HG02981 (cell line): ENCODE measurements around the gene BSPH1.
"Not testable (repeated sequence)": the region's sequence is repeated elsewhere in the genome, so short reads cannot be mapped to it uniquely, and the experiment has no call there.

Experiments used
- ATAC-seq: cut with Tn5 transposase; IDR thresholded peaks from one replicate; pipeline ENCODE4 v1.9.1; 2021; ENCODE audit warnings: mild to moderate bottlenecking, moderate library complexity; ENCODE audit not compliant: unreplicated experiment

BSPH1 gene

GRCh38 chr19:47992070-47992469, at the start of gene BSPH1:
Gene BSPH1, minus strand, starts transcription at chr19:47992170. Its CDS starts 89 bp downstream, at chr19:47992081.
- ATAC-seq = no peak

GRCh38 chr19:48036765-48037164, 44.8 kb upstream of the BSPH1 start:
- no peak for ATAC-seq

- no peak for ATAC-seq
Observed at GRCh38 chr19:48033604-48034003, 41.6 kb upstream of the BSPH1 start.

- no peak for ATAC-seq
Observed at GRCh38 chr19:48030073-48030472, 38.1 kb upstream of the BSPH1 start.

GRCh38 chr19:48029431-48029830, 37.5 kb upstream of the BSPH1 start:
- no peak for ATAC-seq

GRCh38 chr19:48025480-48025879, 33.5 kb upstream of the BSPH1 start:
- ATAC-seq = no peak

- ATAC-seq = no peak
Observed at GRCh38 chr19:48023518-48023917, 31.5 kb upstream of the BSPH1 start.

GRCh38 chr19:48023011-48023410, 31.0 kb upstream of the BSPH1 start:
- no peak for ATAC-seq

- no peak for ATAC-seq
Observed at GRCh38 chr19:48020686-48021085, 28.7 kb upstream of the BSPH1 start.

GRCh38 chr19:48010932-48011758, 19.2 kb upstream of the BSPH1 start:
- no peak for ATAC-seq

GRCh38 chr19:48006762-48007161, 14.8 kb upstream of the BSPH1 start:
- ATAC-seq = no peak

GRCh38 chr19:48004236-48004635, 12.3 kb upstream of the BSPH1 start:
- ATAC-seq = no peak

GRCh38 chr19:48000846-48001245, 8.9 kb upstream of the BSPH1 start:
- ATAC-seq = no peak

- no peak for ATAC-seq
Observed at GRCh38 chr19:47998800-47999199, 6.8 kb upstream of the BSPH1 start.

GRCh38 chr19:47996230-47996727, 4.3 kb upstream of the BSPH1 start:
- ATAC-seq = no peak

GRCh38 chr19:47994209-47994802, 2.3 kb upstream of the BSPH1 start, which contains the start of gene ELSPBP1:
Gene ELSPBP1, plus strand, starts transcription at chr19:47994632. Its CDS starts 14,036 bp downstream, at chr19:48008668.
- ATAC-seq = no peak

GRCh38 chr19:47991191-47991808, 670 bp downstream of the BSPH1 start:
- no peak for ATAC-seq

GRCh38 chr19:47973529-47973928, 18.4 kb downstream of the BSPH1 start:
- no peak for ATAC-seq

- not testable (repeated sequence) for ATAC-seq
Observed at GRCh38 chr19:47955936-47956335, 36.0 kb downstream of the BSPH1 start.

- ATAC-seq = not testable (repeated sequence)
Observed at GRCh38 chr19:47952132-47952531, 39.8 kb downstream of the BSPH1 start.

GRCh38 chr19:47949852-47950521, 42.0 kb downstream of the BSPH1 start:
- ATAC-seq = not testable (repeated sequence)
